Measurements from ENCODE around the gene GNB2.
A peak's percentile ranks its signal among the peaks of the same experiment; 100 is the strongest.

The GNB2 gene

DNA sequence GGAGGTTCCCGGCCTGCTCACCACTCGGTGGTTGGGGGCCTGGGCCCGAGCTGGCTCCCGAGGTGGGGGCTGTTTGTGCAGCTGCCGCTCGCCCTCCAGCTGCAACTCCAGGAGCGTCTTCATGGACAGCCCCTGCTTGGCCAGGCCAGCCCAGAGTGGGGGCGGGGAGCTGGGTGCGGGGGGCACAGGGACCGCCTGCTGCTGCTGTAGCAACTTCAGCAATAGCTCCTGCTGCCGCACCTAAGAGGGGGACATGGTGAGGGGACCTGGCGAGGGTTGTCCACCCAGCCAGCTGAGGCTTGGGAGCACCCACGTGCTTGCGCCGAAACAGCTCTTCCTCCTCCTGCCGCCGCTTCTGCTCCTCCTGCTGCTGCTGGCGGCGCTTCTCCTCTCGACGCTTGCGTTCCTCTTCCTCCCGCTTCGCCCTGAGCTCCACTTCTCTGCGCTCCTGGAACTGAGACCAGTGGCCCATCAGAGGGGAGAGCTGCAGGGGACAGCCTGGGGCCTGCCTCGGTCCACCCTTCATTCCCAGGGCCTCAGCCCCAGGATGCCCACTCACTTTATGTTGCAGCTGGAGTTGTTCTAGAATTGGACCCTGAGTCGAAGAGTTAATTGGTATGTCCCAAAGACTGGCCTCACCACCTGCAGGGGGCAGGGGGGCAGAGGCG, 9.6 kb downstream of the GNB2 start:
- no peak overlapping the region for H3K4me3 ChIP-seq (ENCODE audit: extremely low read depth, insufficient read depth, low read length, poor library complexity, severe bottlenecking)
- peaks cover 97% of the 10 kb centered on the region for H3K36me3 ChIP-seq (ENCODE audit: control insufficient read depth, insufficient read depth, low read length)
- H3K4me1 ChIP-seq (ENCODE audit: control insufficient read depth, insufficient read depth, low read length, poor library complexity, severe bottlenecking) = peaks cover 22% of the 10 kb centered on the region
- no peak overlapping the region for H3K27ac ChIP-seq (ENCODE audit: low read depth, low read length, severe bottlenecking)
- 92 to 97% methylated on average over 23 to 26 of the region's 28 CpGs for WGBS, 2 experiments (ENCODE audit: insufficient coverage in 2 of 2)
- no peaks in the 10 kb centered on the region for H3K9me3 ChIP-seq (ENCODE audit: control insufficient read depth, low read length)

DNA sequence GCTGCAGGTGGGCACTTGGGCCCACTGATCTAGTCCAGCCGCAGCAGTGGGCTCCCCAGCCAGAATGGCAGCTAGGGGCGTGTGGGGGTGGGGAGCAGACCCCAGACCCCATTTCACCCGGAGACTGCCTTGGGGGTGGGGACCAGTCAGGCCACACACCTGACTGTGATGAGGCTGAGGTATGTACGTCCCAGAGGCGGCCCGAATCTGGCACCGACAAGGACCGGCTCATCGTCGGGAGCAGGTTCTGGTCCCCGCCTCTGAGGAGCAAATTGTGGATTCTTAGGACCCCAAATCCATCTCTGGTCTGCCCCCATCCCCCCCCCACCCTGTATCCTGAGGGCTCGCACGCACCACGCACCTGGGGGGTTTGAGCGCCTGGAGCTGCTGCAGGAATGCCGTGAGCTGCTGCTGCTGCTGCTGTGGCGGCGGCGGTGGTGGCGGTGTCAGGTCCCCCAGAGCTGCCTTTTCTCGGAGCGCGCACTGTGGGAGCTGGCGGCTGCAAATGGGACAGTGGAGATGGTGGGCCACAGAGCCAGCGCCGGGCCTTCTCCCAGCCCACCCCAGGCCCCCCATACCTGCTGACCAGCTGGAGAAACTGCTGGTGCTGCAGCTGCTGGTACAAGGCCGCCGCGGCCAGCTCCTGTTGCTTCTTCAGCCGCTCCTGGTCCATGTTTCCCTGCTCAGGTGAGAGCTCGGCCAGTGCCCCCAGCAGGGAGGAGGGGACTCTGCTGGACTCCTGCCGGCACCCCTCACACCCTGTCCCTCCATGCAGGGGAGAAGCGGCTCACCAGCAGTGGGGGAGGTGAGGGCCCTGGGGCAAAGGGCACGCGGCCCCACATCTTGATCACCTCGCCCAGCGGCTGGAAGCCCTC, 10.4 kb downstream of the GNB2 start:
- peaks cover 97% of the 10 kb centered on the region for H3K36me3 ChIP-seq (ENCODE audit: control insufficient read depth, insufficient read depth, low read length)
- H3K4me1 ChIP-seq (ENCODE audit: control insufficient read depth, insufficient read depth, low read length, poor library complexity, severe bottlenecking) = peaks cover 22% of the 10 kb centered on the region
- H3K4me3 ChIP-seq (ENCODE audit: extremely low read depth, insufficient read depth, low read length, poor library complexity, severe bottlenecking) = no peak overlapping the region
- 96% methylated on average over 29 of the region's 37 CpGs for whole genome bisulfite sequencing, 2 experiments (ENCODE audit: insufficient coverage in 2 of 2)
- H3K9me3 ChIP-seq (ENCODE audit: control insufficient read depth, low read length) = no peaks in the 10 kb centered on the region
- no peak overlapping the region for H3K27ac ChIP-seq (ENCODE audit: low read depth, low read length, severe bottlenecking)

DNA sequence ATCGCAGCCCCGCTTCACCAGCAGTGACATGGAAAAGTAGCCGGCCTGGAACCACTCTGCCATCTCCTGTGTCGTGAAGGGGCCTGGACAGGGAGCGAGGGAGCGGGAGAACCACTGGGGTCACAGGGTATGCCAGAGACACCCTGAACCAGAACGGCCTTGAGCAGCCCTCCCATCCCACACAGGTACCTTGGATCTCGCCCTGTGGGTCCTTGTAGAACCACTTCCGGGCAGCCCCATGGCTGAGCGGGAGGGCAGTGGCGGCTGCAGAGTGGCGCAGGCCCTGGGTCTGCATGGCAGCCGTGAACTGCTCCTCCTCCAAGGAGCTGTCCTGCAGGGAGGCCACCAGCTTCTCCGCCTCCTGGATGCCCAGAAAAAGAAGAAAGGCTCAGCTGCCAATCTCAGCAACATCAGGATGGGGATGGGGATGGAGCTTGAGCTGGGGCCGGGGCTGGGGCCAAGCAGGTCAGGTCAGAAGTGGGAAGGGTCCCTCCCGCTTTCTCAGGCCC, 11.0 kb downstream of the GNB2 start:
- Histone ChIP-seq H3K9me3 (ENCODE audit: control insufficient read depth, low read length) (no peaks in the 10 kb centered on the region), H3K4me1 (ENCODE audit: control insufficient read depth, insufficient read depth, low read length, poor library complexity, severe bottlenecking) (peaks cover 20% of the 10 kb centered on the region), H3K36me3 (ENCODE audit: control insufficient read depth, insufficient read depth, low read length) (peaks cover 96% of the 10 kb centered on the region), H3K27ac (ENCODE audit: low read depth, low read length, severe bottlenecking) (no peak overlapping the region), H3K4me3 (ENCODE audit: extremely low read depth, insufficient read depth, low read length, poor library complexity, severe bottlenecking) (no peak overlapping the region)
- WGBS, 2 experiments (ENCODE audit: insufficient coverage in 2 of 2) = 96% methylated on average over 8 to 14 of the region's 16 CpGs

GRCh38 chr7:100685049-100685605, 11.6 kb downstream of the GNB2 start:
- H3K4me3 ChIP-seq (ENCODE audit: extremely low read depth, insufficient read depth, low read length, poor library complexity, severe bottlenecking) = no peak overlapping the region
- no peaks in the 10 kb centered on the region for H3K9me3 ChIP-seq (ENCODE audit: control insufficient read depth, low read length)
- 88 to 89% methylated on average over 9 to 15 of the region's 18 CpGs for WGBS, 2 experiments (ENCODE audit: insufficient coverage in 2 of 2)
- peaks cover 20% of the 10 kb centered on the region for H3K4me1 ChIP-seq (ENCODE audit: control insufficient read depth, insufficient read depth, low read length, poor library complexity, severe bottlenecking)
- H3K27ac ChIP-seq (ENCODE audit: low read depth, low read length, severe bottlenecking) = no peak overlapping the region
- H3K36me3 ChIP-seq (ENCODE audit: control insufficient read depth, insufficient read depth, low read length) = peaks cover 94% of the 10 kb centered on the region

GRCh38 chr7:100685631-100686145, 12.1 kb downstream of the GNB2 start:
- Histone ChIP-seq H3K9me3 (ENCODE audit: control insufficient read depth, low read length) (no peaks in the 10 kb centered on the region), H3K27ac (ENCODE audit: low read depth, low read length, severe bottlenecking) (no peak overlapping the region), H3K4me1 (ENCODE audit: control insufficient read depth, insufficient read depth, low read length, poor library complexity, severe bottlenecking) (peaks cover 21% of the 10 kb centered on the region), H3K4me3 (ENCODE audit: extremely low read depth, insufficient read depth, low read length, poor library complexity, severe bottlenecking) (no peak overlapping the region), H3K36me3 (ENCODE audit: control insufficient read depth, insufficient read depth, low read length) (peaks cover 94% of the 10 kb centered on the region)
- 82 to 93% methylated on average over 2 to 16 of the region's 17 CpGs for WGBS, 2 experiments (ENCODE audit: insufficient coverage in 2 of 2)

- Histone ChIP-seq H3K9me3 (ENCODE audit: control insufficient read depth, low read length) (no peaks in the 10 kb centered on the region), H3K4me1 (ENCODE audit: control insufficient read depth, insufficient read depth, low read length, poor library complexity, severe bottlenecking) (peaks cover 21% of the 10 kb centered on the region), H3K27ac (ENCODE audit: low read depth, low read length, severe bottlenecking) (no peak overlapping the region), H3K36me3 (ENCODE audit: control insufficient read depth, insufficient read depth, low read length) (peaks cover 94% of the 10 kb centered on the region), H3K4me3 (ENCODE audit: extremely low read depth, insufficient read depth, low read length, poor library complexity, severe bottlenecking) (no peak overlapping the region)
- 94 to 95% methylated on average over 16 to 28 of the region's 33 CpGs for WGBS, 2 experiments (ENCODE audit: insufficient coverage in 2 of 2)
These were observed 12.8 kb downstream of the GNB2 start for GRCh38 chr7:100686201-100686821.

GRCh38 chr7:100686822-100687211, 13.3 kb downstream of the GNB2 start:
- H3K4me1 ChIP-seq (ENCODE audit: control insufficient read depth, insufficient read depth, low read length, poor library complexity, severe bottlenecking) = peaks cover 22% of the 10 kb centered on the region
- no peak overlapping the region for H3K27ac ChIP-seq (ENCODE audit: low read depth, low read length, severe bottlenecking)
- 92% methylated on average over 15 to 16 of the region's 17 CpGs for WGBS, 2 experiments (ENCODE audit: insufficient coverage in 2 of 2)
- peaks cover 89% of the 10 kb centered on the region for H3K36me3 ChIP-seq (ENCODE audit: control insufficient read depth, insufficient read depth, low read length)
- H3K4me3 ChIP-seq (ENCODE audit: extremely low read depth, insufficient read depth, low read length, poor library complexity, severe bottlenecking) = no peak overlapping the region
- H3K9me3 ChIP-seq (ENCODE audit: control insufficient read depth, low read length) = no peaks in the 10 kb centered on the region

DNA sequence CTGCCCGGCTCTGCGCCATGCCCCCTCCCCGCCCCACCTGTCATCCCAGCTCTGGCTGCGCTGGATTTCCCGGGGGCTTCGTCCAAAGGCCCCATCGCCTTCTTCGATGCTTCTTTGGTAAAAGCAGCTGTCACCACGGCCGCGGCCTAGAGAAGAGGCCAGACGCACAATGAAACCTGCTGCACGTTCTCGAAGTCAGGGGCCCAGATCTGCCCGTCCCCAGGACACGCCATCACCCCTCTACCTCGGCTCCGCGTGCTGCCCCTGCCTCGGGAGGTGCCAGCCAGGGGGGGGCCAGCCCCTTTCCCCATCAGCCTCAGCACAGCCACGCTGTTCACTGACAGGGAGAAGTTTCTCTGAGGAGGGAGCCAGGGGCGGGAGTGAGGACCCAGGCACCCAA, 13.7 kb downstream of the GNB2 start:
- H3K27ac ChIP-seq (ENCODE audit: low read depth, low read length, severe bottlenecking) = no peak overlapping the region
- H3K36me3 ChIP-seq (ENCODE audit: control insufficient read depth, insufficient read depth, low read length) = peaks cover 84% of the 10 kb centered on the region
- H3K9me3 ChIP-seq (ENCODE audit: control insufficient read depth, low read length) = no peaks in the 10 kb centered on the region
- H3K4me1 ChIP-seq (ENCODE audit: control insufficient read depth, insufficient read depth, low read length, poor library complexity, severe bottlenecking) = peaks cover 26% of the 10 kb centered on the region
- H3K4me3 ChIP-seq (ENCODE audit: extremely low read depth, insufficient read depth, low read length, poor library complexity, severe bottlenecking) = no peak overlapping the region
- WGBS, 2 experiments (ENCODE audit: insufficient coverage in 2 of 2) = 92 to 95% methylated on average over 14 to 19 of the region's 22 CpGs

DNA sequence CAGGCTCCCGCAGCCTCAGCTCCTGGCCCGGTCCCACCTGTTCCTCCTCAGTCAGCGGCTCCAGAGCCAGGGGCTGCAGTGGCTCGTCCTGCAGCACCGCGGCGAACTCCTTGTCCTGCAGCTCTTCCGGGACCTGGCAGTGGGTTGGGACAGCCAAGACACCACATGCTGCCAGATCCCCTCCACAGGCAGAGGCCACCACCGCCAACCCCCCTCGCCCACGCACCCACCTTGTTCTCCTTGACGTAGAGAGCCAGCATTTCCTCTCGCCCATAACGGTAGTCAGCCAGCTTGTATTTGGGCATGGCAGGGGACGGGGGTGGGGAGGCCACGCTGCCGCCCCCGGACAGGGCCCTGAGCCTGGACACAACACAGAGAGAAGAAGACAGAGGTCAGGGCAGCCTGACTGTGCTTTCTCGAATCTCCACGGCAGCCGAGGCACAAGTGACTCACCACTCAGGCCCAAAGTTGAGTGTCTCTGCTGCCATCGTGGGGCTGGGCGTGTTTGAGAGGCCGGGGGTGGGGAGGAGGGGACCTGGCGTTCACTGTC, 14.3 kb downstream of the GNB2 start:
- WGBS, 2 experiments (ENCODE audit: insufficient coverage in 2 of 2) = 92 to 98% methylated on average over 20 to 22 of the region's 25 CpGs
- Histone ChIP-seq H3K27ac (ENCODE audit: low read depth, low read length, severe bottlenecking) (peak overlapping the region; percentile 10), H3K4me3 (ENCODE audit: extremely low read depth, insufficient read depth, low read length, poor library complexity, severe bottlenecking) (no peak overlapping the region), H3K36me3 (ENCODE audit: control insufficient read depth, insufficient read depth, low read length) (peaks cover 79% of the 10 kb centered on the region), H3K4me1 (ENCODE audit: control insufficient read depth, insufficient read depth, low read length, poor library complexity, severe bottlenecking) (peaks cover 27% of the 10 kb centered on the region), H3K9me3 (ENCODE audit: control insufficient read depth, low read length) (no peaks in the 10 kb centered on the region)

GRCh38 chr7:100688326-100688860, 14.9 kb downstream of the GNB2 start:
- WGBS, 2 experiments (ENCODE audit: insufficient coverage in 2 of 2) = 96 to 97% methylated on average over 11 to 14 of the region's 16 CpGs
- peaks cover 74% of the 10 kb centered on the region for H3K36me3 ChIP-seq (ENCODE audit: control insufficient read depth, insufficient read depth, low read length)

More at GRCh38 chr7:100688326-100688860, 14.9 kb downstream of the GNB2 start:
- Histone ChIP-seq H3K4me1 (ENCODE audit: control insufficient read depth, insufficient read depth, low read length, poor library complexity, severe bottlenecking) (peaks cover 27% of the 10 kb centered on the region), H3K4me3 (ENCODE audit: extremely low read depth, insufficient read depth, low read length, poor library complexity, severe bottlenecking) (no peak overlapping the region), H3K9me3 (ENCODE audit: control insufficient read depth, low read length) (no peaks in the 10 kb centered on the region), H3K27ac (ENCODE audit: low read depth, low read length, severe bottlenecking) (no peak overlapping the region)

Data from mesodermal cell (in vitro differentiated cells).